ENCODE data around the gene TNXB. TPM values are rescaled to one million over a fixed set of nuclear protein-coding genes. Genes with fewer than 3 reads are reported as not detected.
"Not testable (repeated sequence)": the region's sequence is repeated elsewhere in the genome, so short reads cannot be mapped to it uniquely, and the experiment has no call there.

Gene TNXB
- total RNA-seq, 2 donors from 2014 or later = 10.9 to 15.0 TPM

DNA sequence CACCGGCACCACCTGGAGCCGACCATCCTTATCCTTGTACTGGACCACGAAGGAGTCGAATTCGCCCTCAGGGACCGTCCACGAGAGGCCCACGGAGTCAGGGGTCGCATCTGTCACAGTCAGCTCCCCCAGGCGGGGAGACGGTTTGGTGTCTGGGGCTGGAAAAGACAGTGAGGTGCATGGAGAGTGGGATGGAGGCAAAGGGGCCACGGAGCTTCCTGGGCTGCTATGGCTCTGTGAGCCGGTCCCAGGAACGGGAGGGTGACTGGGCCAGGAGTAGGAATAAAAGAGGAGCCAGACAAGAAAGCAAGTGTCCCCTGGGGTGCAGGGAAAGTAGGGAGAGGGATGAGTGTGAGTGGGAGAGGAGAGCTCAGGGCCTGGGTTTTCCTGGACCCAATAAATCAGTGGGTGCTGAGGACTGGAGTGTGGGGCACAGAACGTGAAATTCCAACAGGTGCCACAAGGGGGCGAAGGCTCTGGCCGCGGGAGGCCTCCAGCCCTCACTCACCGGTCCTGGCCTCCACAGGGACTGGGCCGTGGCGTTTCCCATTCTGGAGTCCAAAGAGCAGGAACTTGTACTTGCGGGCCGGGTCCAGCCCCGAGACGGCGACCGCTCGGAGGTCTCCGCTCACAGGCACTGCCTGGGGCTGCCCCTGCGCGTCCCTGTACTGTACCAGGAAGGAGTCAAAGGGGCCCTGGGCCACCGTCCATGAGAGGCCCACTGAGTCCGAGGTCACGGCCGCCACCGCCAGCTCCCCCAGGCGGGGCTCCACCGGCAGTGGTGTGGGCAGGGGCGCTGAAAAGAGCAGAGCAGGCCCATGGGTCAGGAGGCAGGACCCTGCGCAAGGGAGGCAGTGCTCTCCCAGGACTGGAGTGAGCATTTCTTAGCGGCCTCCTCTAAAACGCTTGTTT, 61.0 kb downstream of the TNXB start:
- DNase-seq (peak; percentile 76 to 79), ATAC-seq (replicated peaks in 1 of 2) (peak; percentile 82 to 83)
- H3K27ac Mint-ChIP-seq = no peak overlapping the region
- peaks cover 7% of the 10 kb centered on the region for H3K27me3 Mint-ChIP-seq (ENCODE audit: low read depth)
- H3K4me3 Mint-ChIP-seq = no peak overlapping the region
- H3K36me3 Mint-ChIP-seq (ENCODE audit: insufficient read depth in 2 of 2) = no peaks in the 10 kb centered on the region
- H3K9me3 Mint-ChIP-seq = no peaks in the 10 kb centered on the region
- H3K4me1 Mint-ChIP-seq (ENCODE audit: low read depth) = no peaks in the 10 kb centered on the region

DNA sequence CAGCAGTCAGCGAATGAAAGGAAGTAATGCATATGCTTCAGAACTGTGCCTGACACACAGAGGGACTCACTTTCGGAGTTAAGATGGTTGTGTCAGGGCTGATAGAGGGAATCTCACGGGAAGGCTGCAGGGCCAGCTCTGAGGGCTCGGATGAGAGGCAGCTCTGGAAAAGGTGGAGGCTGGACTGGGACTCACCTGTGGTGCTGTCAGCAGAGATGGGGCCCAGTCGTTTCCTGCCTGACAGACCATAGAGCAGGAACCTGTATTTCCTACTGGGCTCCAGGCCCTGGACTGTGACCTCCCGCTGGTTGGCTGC, 61.6 kb downstream of the TNXB start:
- no peaks in the 10 kb centered on the region for H3K36me3 Mint-ChIP-seq (ENCODE audit: insufficient read depth in 2 of 2)
- no peak overlapping the region for H3K27ac Mint-ChIP-seq
- DNase-seq = no peak
- no peak for ATAC-seq (replicated peaks in 1 of 2)
- no peak overlapping the region for H3K4me3 Mint-ChIP-seq
- no peaks in the 10 kb centered on the region for H3K4me1 Mint-ChIP-seq (ENCODE audit: low read depth)
- peaks cover 7% of the 10 kb centered on the region for H3K27me3 Mint-ChIP-seq (ENCODE audit: low read depth)
- H3K9me3 Mint-ChIP-seq = no peaks in the 10 kb centered on the region

DNA sequence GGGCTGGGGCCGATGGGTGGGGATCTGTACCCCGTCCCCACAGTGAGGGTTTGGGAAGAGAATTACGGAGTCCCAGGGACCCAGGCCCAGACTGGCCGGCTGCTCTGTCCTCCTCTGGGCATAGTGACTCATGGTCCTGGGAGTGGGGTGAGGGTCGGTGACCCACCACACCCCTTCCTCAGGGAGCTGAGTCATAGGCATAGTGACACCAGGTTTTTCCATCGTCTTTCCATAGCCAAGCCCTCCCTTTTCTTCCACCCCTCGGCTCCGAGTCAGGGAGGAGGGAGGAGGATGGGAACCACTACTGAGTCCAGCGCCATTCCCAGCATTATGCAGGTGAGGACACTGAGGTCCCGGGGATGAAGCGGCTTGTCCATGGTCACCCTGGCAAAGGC, 62.1 kb downstream of the TNXB start:
- Mint-ChIP-seq H3K27me3 (ENCODE audit: low read depth) (peaks cover 7% of the 10 kb centered on the region), H3K27ac (no peak overlapping the region), H3K36me3 (ENCODE audit: insufficient read depth in 2 of 2) (no peaks in the 10 kb centered on the region), H3K4me1 (ENCODE audit: low read depth) (no peaks in the 10 kb centered on the region), H3K9me3 (no peaks in the 10 kb centered on the region), H3K4me3 (no peak overlapping the region)
- DNase-seq (no peak), ATAC-seq (replicated peaks in 1 of 2) (no peak)

DNA sequence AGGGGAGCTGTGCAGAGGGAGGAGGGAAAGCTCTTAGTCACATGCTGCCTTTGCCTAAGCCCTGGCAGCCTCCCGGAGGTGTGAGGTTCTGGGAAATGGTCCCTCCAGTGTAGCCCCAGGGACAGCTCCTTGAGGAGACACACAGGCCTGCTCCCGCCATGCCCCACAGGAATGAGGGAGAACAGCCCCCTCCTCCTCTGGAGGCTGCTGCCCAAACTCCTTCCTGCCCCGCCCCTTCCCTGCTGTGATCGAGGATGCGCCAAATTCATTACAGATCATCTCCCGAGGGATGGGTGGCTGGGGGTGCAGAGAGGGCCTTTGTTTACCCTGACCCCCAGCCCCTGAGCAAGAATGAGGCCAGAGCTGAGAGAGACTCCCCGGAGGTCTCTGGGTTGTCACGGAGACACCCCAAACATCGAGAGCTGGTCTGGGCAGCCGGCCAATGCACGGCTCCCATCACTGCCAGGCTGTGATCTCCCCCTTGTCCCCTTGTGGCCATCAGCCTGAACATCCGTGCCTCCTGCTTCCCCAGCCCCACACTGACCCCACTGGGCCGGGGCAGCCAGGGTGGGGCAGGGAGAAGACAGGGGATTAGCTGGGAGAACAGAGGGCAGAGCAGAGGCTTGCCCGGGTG, 62.6 kb downstream of the TNXB start:
- no peaks in the 10 kb centered on the region for H3K4me1 Mint-ChIP-seq (ENCODE audit: low read depth)
- H3K36me3 Mint-ChIP-seq (ENCODE audit: insufficient read depth in 2 of 2) = no peaks in the 10 kb centered on the region
- H3K9me3 Mint-ChIP-seq = no peaks in the 10 kb centered on the region

DNA sequence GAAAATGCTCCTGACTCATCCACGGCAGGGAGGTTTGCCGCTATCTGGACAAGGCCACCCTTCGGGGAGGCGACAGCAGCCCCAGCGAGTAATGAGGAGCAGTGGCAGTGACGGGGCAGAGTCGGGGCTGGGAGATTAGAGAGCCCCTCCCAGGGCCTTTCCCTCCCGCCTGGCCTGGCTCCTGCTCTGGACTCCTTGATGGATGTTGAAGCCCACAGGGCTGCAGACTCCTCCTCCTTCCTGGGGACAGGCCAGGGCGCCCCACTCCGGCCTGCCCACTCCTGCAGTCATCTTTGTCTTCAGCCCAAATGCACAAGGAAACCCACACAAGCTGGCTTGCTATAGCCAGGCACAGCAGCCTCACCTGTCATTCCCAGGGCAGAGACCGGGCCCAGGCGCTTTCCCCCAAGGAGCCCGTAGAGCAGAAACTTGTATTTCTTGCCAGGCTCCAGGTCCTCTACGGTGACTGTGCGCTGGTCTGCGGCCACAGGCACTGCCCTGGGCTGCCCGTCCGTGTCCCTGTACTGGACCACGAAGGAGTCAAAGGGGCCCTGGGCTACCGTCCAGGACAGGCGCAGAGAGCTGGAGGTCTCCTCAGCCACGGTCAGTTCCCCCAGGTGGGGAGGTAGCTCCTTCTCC, 63.2 kb downstream of the TNXB start:
- Mint-ChIP-seq H3K4me1 (ENCODE audit: low read depth) (no peaks in the 10 kb centered on the region), H3K9me3 (no peaks in the 10 kb centered on the region), H3K27me3 (ENCODE audit: low read depth) (no peaks in the 10 kb centered on the region), H3K4me3 (no peak overlapping the region), H3K36me3 (ENCODE audit: insufficient read depth in 2 of 2) (no peaks in the 10 kb centered on the region), H3K27ac (no peak overlapping the region)
- ATAC-seq (replicated peaks in 1 of 2) (no peak), DNase-seq (no peak)

More for the DNA sequence above, 62.6 kb downstream of the TNXB start:
- Mint-ChIP-seq H3K27ac (no peak overlapping the region), H3K4me3 (no peak overlapping the region), H3K27me3 (ENCODE audit: low read depth) (peaks cover 2% of the 10 kb centered on the region)
- no peak for DNase-seq
- ATAC-seq (replicated peaks in 1 of 2) = no peak

DNA sequence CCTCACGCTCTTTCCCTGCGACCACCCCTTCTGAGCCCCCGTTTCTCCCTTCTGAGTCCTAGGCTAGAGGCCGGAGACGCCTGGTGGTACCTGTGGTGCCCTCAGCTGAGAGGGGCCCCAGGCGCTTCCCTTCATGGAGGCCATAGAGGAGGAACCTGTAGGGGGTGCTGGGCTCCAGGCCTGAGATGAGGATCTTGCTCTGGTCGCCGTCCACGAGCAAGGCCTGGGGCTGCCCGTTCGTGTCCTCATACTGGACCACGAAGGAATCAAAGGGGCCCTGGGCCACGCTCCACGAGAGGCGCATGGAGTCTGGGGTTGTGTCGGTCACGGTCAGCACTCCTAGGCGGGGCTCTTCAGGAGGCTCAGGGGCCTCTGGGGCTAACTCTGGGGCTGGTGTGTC, 64.2 kb downstream of the TNXB start:
- H3K4me3 Mint-ChIP-seq; H3K27me3 Mint-ChIP-seq (ENCODE audit: low read depth): not testable (repeated sequence)

DNA sequence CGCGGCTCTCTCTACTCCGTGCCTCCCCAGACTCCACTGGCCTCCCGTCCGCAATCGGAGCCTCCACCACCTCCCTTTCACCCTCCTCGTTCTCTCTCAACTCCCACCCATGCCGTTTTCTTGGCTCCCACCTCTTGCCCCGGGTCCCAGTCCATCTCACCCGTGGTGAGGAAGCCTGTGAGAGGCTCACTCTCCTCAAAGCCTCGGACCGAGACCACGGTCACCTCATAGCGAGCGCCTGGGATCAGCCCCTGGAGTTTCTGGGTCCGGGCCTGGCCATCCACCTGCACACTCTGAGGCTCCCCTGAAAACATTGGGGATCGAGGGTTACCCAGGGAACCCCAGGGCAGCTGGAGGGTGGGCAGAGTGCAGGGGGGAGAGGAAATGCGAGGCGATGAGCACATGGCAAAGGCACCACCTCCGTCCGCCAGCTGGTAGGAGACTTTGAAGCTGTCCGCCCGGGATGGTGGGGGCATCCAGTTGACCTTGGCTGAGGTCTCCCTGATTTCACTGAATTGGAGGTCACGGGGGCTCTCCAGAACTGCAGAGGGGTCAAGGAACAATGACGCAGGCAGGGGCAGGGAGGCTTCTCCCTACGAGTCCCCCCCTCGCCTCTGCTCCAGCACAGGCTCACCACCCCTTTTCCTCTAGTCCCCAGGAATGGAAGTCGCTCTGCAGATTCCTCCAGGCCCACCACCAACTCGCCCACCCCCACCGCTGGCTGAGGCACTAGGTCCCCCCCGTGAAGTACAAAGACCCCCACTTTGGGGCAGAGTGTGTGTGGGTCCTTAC, 65.4 kb downstream of the TNXB start:
- not testable (repeated sequence) for ATAC-seq (replicated peaks in 1 of 2); DNase-seq; H3K9me3 Mint-ChIP-seq; H3K27me3 Mint-ChIP-seq (ENCODE audit: low read depth); H3K36me3 Mint-ChIP-seq (ENCODE audit: insufficient read depth in 2 of 2); H3K27ac Mint-ChIP-seq; H3K4me1 Mint-ChIP-seq (ENCODE audit: low read depth); H3K4me3 Mint-ChIP-seq

More for the DNA sequence above, 64.2 kb downstream of the TNXB start:
- not testable (repeated sequence) for DNase-seq; H3K9me3 Mint-ChIP-seq; ATAC-seq (replicated peaks in 1 of 2); H3K27ac Mint-ChIP-seq; H3K36me3 Mint-ChIP-seq (ENCODE audit: insufficient read depth in 2 of 2); H3K4me1 Mint-ChIP-seq (ENCODE audit: low read depth)

DNA sequence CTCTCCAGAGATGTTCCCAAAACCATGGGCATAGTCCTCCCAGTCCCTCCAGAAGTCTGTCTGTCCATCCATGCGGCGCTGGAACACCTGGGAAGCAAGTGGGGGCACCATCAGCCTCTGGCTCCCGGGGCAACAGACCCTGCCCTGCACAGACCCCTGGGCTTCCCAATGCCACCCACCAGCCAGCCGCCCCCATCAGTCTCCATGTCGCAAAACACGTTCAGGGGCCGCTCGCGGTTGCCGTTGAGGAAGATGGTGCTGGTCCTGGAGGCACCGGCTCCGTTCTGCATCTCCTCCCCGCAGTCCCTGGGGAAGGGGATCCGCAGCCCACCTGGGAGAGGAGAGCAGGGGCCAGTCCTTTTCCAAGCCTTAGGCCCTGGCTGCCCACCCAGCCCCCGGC, 66.9 kb downstream of the TNXB start:
- H3K27me3 Mint-ChIP-seq (ENCODE audit: low read depth); H3K4me1 Mint-ChIP-seq (ENCODE audit: low read depth); H3K36me3 Mint-ChIP-seq (ENCODE audit: insufficient read depth in 2 of 2); H3K4me3 Mint-ChIP-seq; DNase-seq; H3K9me3 Mint-ChIP-seq; H3K27ac Mint-ChIP-seq; ATAC-seq (replicated peaks in 1 of 2): not testable (repeated sequence)

DNA sequence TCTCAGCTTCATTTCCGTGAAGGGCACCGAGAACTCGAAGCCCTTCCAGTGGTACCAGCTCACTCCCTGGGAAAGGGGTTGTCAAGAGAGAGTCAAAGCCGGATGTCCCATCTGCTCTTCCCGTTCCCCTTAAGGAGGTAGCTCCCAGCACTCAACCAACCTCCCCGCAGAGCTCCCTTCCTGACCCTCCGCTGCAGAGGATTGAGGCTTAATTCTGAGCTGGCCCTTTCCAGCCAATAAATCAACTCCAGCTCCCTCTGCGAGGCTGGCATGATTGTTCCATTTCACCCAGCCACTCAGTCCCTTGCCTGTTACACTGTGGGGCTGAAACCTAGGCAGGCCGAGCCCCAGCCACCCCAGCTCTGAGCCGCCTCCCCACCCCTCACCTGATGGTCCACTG, 67.8 kb downstream of the TNXB start:
- H3K27me3 Mint-ChIP-seq (ENCODE audit: low read depth); ATAC-seq (replicated peaks in 1 of 2); H3K4me3 Mint-ChIP-seq; DNase-seq; H3K36me3 Mint-ChIP-seq (ENCODE audit: insufficient read depth in 2 of 2); H3K4me1 Mint-ChIP-seq (ENCODE audit: low read depth); H3K27ac Mint-ChIP-seq; H3K9me3 Mint-ChIP-seq: not testable (repeated sequence)

DNA sequence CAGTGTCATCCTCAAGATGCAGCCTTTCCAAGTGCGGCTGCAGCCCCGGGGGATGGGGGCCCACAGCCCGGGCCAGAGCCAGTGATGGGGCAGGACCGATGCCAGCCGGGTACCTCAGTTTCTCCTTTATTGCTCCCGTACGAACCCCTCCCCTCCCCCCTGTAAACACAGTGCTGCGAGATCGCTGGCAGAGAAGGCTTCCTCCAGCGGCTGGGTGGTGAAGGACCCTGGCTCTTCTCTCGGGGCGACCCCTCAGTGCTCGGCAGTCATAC, 68.2 kb downstream of the TNXB start:
- not testable (repeated sequence) for H3K27ac Mint-ChIP-seq; H3K27me3 Mint-ChIP-seq (ENCODE audit: low read depth); H3K4me1 Mint-ChIP-seq (ENCODE audit: low read depth); H3K4me3 Mint-ChIP-seq; H3K9me3 Mint-ChIP-seq; DNase-seq; H3K36me3 Mint-ChIP-seq (ENCODE audit: insufficient read depth in 2 of 2); ATAC-seq (replicated peaks in 1 of 2)

DNA sequence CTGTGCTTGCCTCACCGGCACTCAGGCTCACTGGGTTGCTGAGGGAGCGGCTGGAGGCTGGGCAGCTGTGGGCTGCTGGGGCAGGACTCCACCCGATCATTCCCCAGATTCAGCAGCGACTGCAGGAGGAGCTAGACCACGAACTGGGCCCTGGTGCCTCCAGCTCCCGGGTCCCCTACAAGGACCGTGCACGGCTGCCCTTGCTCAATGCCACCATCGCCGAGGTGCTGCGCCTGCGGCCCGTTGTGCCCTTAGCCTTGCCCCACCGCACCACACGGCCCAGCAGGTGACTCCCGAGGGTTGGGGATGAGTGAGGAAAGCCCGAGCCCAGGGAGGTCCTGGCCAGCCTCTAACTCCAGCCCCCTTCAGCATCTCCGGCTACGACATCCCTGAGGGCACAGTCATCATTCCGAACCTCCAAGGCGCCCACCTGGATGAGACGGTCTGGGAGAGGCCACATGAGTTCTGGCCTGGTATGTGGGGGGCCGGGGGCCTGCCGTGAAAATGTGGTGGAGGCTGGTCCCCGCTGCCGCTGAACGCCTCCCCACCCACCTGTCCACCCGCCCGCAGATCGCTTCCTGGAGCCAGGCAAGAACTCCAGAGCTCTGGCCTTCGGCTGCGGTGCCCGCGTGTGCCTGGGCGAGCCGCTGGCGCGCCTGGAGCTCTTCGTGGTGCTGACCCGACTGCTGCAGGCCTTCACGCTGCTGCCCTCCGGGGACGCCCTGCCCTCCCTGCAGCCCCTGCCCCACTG, 68.7 kb downstream of the TNXB start:
- H3K4me1 Mint-ChIP-seq (ENCODE audit: low read depth); H3K4me3 Mint-ChIP-seq; H3K9me3 Mint-ChIP-seq; ATAC-seq (replicated peaks in 1 of 2); H3K27ac Mint-ChIP-seq; H3K27me3 Mint-ChIP-seq (ENCODE audit: low read depth); H3K36me3 Mint-ChIP-seq (ENCODE audit: insufficient read depth in 2 of 2); DNase-seq: not testable (repeated sequence)

DNA sequence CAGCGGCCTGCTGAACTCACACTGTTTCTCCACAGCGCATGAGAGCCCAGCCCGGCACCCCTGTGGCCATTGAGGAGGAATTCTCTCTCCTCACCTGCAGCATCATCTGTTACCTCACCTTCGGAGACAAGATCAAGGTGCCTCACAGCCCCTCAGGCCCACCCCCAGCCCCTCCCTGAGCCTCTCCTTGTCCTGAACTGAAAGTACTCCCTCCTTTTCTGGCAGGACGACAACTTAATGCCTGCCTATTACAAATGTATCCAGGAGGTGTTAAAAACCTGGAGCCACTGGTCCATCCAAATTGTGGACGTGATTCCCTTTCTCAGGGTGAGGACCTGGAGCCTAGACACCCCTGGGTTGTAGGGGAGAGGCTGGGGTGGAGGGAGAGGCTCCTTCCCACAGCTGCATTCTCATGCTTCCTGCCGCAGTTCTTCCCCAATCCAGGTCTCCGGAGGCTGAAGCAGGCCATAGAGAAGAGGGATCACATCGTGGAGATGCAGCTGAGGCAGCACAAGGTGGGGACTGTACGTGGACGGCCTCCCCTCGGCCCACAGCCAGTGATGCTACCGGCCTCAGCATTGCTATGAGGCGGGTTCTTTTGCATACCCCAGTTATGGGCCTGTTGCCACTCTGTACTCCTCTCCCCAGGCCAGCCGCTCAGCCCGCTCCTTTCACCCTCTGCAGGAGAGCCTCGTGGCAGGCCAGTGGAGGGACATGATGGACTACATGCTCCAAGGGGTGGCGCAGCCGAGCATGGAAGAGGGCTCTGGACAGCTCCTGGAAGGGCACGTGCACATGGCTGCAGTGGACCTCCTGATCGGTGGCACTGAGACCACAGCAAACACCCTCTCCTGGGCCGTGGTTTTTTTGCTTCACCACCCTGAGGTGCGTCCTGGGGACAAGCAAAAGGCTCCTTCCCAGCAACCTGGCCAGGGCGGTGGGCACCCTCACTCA, 69.5 kb downstream of the TNXB start:
- not testable (repeated sequence) for H3K27ac Mint-ChIP-seq; ATAC-seq (replicated peaks in 1 of 2); H3K9me3 Mint-ChIP-seq; DNase-seq; H3K36me3 Mint-ChIP-seq (ENCODE audit: insufficient read depth in 2 of 2); H3K4me3 Mint-ChIP-seq; H3K4me1 Mint-ChIP-seq (ENCODE audit: low read depth); H3K27me3 Mint-ChIP-seq (ENCODE audit: low read depth)

Measured in activated T-cell treated with anti-CD3 and anti-CD28 coated beads, Interleukin-2, amount 50 U/mL, for 72 hours (primary cell).